ENCODE measurements around the gene MAP3K7. TPM values are rescaled to one million over a fixed set of nuclear protein-coding genes. Genes with fewer than 3 reads are reported as not detected.
"Not testable (repeated sequence)": the region's sequence is repeated elsewhere in the genome, so short reads cannot be mapped to it uniquely, and the experiment has no call there.

MAP3K7 gene
- total and polyA plus RNA-seq, 2 of the 8 experiments (the other 6 are each of a cell fraction or from before 2014, with no cell fraction given), result 27.3 to 34.8 TPM

GRCh38 chr6:90567682-90568081 lies 19.2 kb downstream of the MAP3K7 start:
- H2BK12ac ChIP-seq (ENCODE audit: low read depth, low read length); DNase-seq (ENCODE audit: low read depth in 1 of 2, low spot score in 2 of 2); H3K4me2 ChIP-seq (ENCODE audit: insufficient read depth in 1 of 2, low read depth in 2 of 2, low read length in 2 of 2); POLR2A ChIA-PET (ENCODE audit: partially characterized antibody); H2AFZ ChIP-seq (ENCODE audit: low read length); H2BK15ac ChIP-seq (ENCODE audit: low read length); H3K23me2 ChIP-seq (ENCODE audit: low read depth, low read length); CTCF ChIA-PET (ENCODE audit: partially characterized antibody); H3K18ac ChIP-seq (ENCODE audit: extremely low read depth, low read length); H3K4me1 ChIP-seq (replicated peaks in 1 of 4; ENCODE audit: control insufficient read depth in 3 of 4, insufficient read depth in 4 of 4, low read length in 3 of 4); H4K8ac ChIP-seq (ENCODE audit: extremely low read depth, insufficient read depth, low read length); H3K27ac ChIP-seq (ENCODE audit: low read depth, low read length); H4K91ac ChIP-seq (replicated peaks; ENCODE audit: insufficient read length, low read length); H3K9ac ChIP-seq (replicated peaks in 1 of 4; ENCODE audit: extremely low read depth in 1 of 4, low read depth in 3 of 4, low read length in 3 of 4); H3K79me2 ChIP-seq (ENCODE audit: control insufficient read depth in 1 of 2, insufficient read depth in 2 of 2, low read length in 2 of 2); H2BK120ac ChIP-seq (replicated peaks; ENCODE audit: low read depth, low read length); H3K14ac ChIP-seq (ENCODE audit: insufficient read length); H3K9me3 ChIP-seq (ENCODE audit: insufficient read depth in 2 of 2, low read depth in 1 of 2, low read length in 1 of 2); H3K4me3 ChIP-seq (ENCODE audit: extremely low read depth in 1 of 4, insufficient read depth in 2 of 4, low read depth in 3 of 4, low read length in 4 of 4); H3K79me1 ChIP-seq (ENCODE audit: low read depth, low read length); H3K4ac ChIP-seq (replicated peaks; ENCODE audit: insufficient read length, low read depth, low read length); H3K36me3 ChIP-seq (ENCODE audit: control insufficient read depth in 2 of 4, insufficient read depth in 4 of 4, low read length in 3 of 4); H4K20me1 ChIP-seq (replicated peaks in 1 of 2; ENCODE audit: control insufficient read depth in 1 of 2, insufficient read depth in 2 of 2, low read length in 2 of 2); H3K27me3 ChIP-seq (replicated peaks in 1 of 4; ENCODE audit: control insufficient read depth in 3 of 4, extremely low read depth in 1 of 4, insufficient read depth in 3 of 4, low read length in 3 of 4); H4K5ac ChIP-seq (ENCODE audit: insufficient read length, low read depth, low read length); H2BK20ac ChIP-seq (ENCODE audit: low read length); H3K56ac ChIP-seq (replicated peaks; ENCODE audit: insufficient read length, low read depth, low read length); FAIRE-seq; H2BK5ac ChIP-seq (ENCODE audit: low read depth, low read length); H2AK5ac ChIP-seq (ENCODE audit: low read depth, low read length); H3K23ac ChIP-seq (ENCODE audit: insufficient read length): not testable (repeated sequence)
- WGBS, 2 experiments (ENCODE audit: extremely low coverage in 1 of 2, insufficient coverage in 1 of 2, insufficient read length in 1 of 2, insufficient replicate concordance in 2 of 2, low coverage in 1 of 2, low lambda C conversion rate in 2 of 2, missing lambda C conversion rate in 1 of 2), result 95% methylated on average over 1 of the region's 1 CpG; no CpG with 5 or more reads in 1 of the 2 experiments

- H3K4me2 ChIP-seq (ENCODE audit: insufficient read depth in 1 of 2, low read depth in 2 of 2, low read length in 2 of 2); H3K23ac ChIP-seq (ENCODE audit: insufficient read length); H2AK5ac ChIP-seq (ENCODE audit: low read depth, low read length); H4K5ac ChIP-seq (ENCODE audit: insufficient read length, low read depth, low read length); H3K18ac ChIP-seq (ENCODE audit: extremely low read depth, low read length); H2BK12ac ChIP-seq (ENCODE audit: low read depth, low read length); H4K91ac ChIP-seq (replicated peaks; ENCODE audit: insufficient read length, low read length); CTCF ChIA-PET (ENCODE audit: partially characterized antibody); H2BK5ac ChIP-seq (ENCODE audit: low read depth, low read length); H3K4me1 ChIP-seq (replicated peaks in 1 of 4; ENCODE audit: control insufficient read depth in 3 of 4, insufficient read depth in 4 of 4, low read length in 3 of 4); H4K20me1 ChIP-seq (replicated peaks in 1 of 2; ENCODE audit: control insufficient read depth in 1 of 2, insufficient read depth in 2 of 2, low read length in 2 of 2); H3K27me3 ChIP-seq (replicated peaks in 1 of 4; ENCODE audit: control insufficient read depth in 3 of 4, extremely low read depth in 1 of 4, insufficient read depth in 3 of 4, low read length in 3 of 4); H2BK120ac ChIP-seq (replicated peaks; ENCODE audit: low read depth, low read length); H3K79me2 ChIP-seq (ENCODE audit: control insufficient read depth in 1 of 2, insufficient read depth in 2 of 2, low read length in 2 of 2); H3K9me3 ChIP-seq (ENCODE audit: insufficient read depth in 2 of 2, low read depth in 1 of 2, low read length in 1 of 2); H2BK20ac ChIP-seq (ENCODE audit: low read length); H3K9ac ChIP-seq (replicated peaks in 1 of 4; ENCODE audit: extremely low read depth in 1 of 4, low read depth in 3 of 4, low read length in 3 of 4); FAIRE-seq; POLR2A ChIA-PET (ENCODE audit: partially characterized antibody); H2AFZ ChIP-seq (ENCODE audit: low read length); H3K56ac ChIP-seq (replicated peaks; ENCODE audit: insufficient read length, low read depth, low read length); DNase-seq (ENCODE audit: low read depth in 1 of 2, low spot score in 2 of 2); H3K27ac ChIP-seq (ENCODE audit: low read depth, low read length); H3K14ac ChIP-seq (ENCODE audit: insufficient read length); H3K23me2 ChIP-seq (ENCODE audit: low read depth, low read length); H2BK15ac ChIP-seq (ENCODE audit: low read length); H3K4ac ChIP-seq (replicated peaks; ENCODE audit: insufficient read length, low read depth, low read length); H3K4me3 ChIP-seq (ENCODE audit: extremely low read depth in 1 of 4, insufficient read depth in 2 of 4, low read depth in 3 of 4, low read length in 4 of 4); H3K79me1 ChIP-seq (ENCODE audit: low read depth, low read length); H4K8ac ChIP-seq (ENCODE audit: extremely low read depth, insufficient read depth, low read length): not testable (repeated sequence)
- peaks cover 0 to 24% (median 12%) of the 10 kb centered on the region in 4 experiments; a peak in 5 of 8 replicates for H3K36me3 ChIP-seq (ENCODE audit: control insufficient read depth in 2 of 4, insufficient read depth in 4 of 4, low read length in 3 of 4)
- WGBS, 2 experiments (ENCODE audit: extremely low coverage in 1 of 2, insufficient coverage in 1 of 2, insufficient read length in 1 of 2, insufficient replicate concordance in 2 of 2, low coverage in 1 of 2, low lambda C conversion rate in 2 of 2, missing lambda C conversion rate in 1 of 2), result 93% methylated on average over 9 of the region's 9 CpGs; no CpG with 5 or more reads in 1 of the 2 experiments
Measured at GRCh38 chr6:90562341-90562740, 24.5 kb downstream of the MAP3K7 start.

Measured in H1 (cell line).